Lower lobe of right lung (tissue), 2 donors: ENCODE results near the gene NCKAP5. TPM values are rescaled to one million over a fixed set of nuclear protein-coding genes. Genes with fewer than 3 reads are reported as not detected.

Experiments used
- ATAC-seq, 2 donors: fragments of 200-7000 bp; cut with Tn5 transposase; one replicate each; pipeline ENCODE4 v1.9.1; 2020 to 2022; ENCODE audit warnings: mild to moderate bottlenecking in 2 of 2, moderate library complexity in 2 of 2
- DNase-seq: peaks from one replicate; pipeline ENCODE4 v3.0.0-alpha.2; 2020
- H3K27ac ChIP-seq: fragments of 200-600 bp; one replicate; pipeline ENCODE4 v1.8.0; 2022
- H3K27me3 ChIP-seq: fragments of 200-600 bp; one replicate; pipeline ENCODE4 v1.8.0; 2022; ENCODE audit warnings: low read depth
- H3K36me3 ChIP-seq: fragments of 200-600 bp; one replicate; pipeline ENCODE4 v1.8.0; 2022; ENCODE audit warnings: mild to moderate bottlenecking
- H3K4me1 ChIP-seq: fragments of 200-600 bp; one replicate; pipeline ENCODE4 v1.8.0; 2022
- H3K4me3 ChIP-seq: fragments of 200-600 bp; one replicate; pipeline ENCODE4 v1.8.0; 2022; ENCODE audit warnings: mild to moderate bottlenecking
- H3K9me3 ChIP-seq: fragments of 200-600 bp; one replicate; pipeline ENCODE4 v1.8.0; 2022
- intact Hi-C: fragments of 100-400 bp; cut with DNase I; formaldehyde crosslinking; loops from one replicate; pipeline ENCODE4 v1.11.0; 2022
- total RNA-seq: library from RNA; stranded (reverse); fragmentation: NEBNext Ultra II Directional; extraction: Animal tissue kit (Norgen Biotek cat#: 25700); gene quantifications from one replicate; pipeline ENCODE4 v1.2.1, GENCODE V29; 2021
- TF ChIP-seq, protein P1 (sequence below): fragments of 200-600 bp; IDR thresholded peaks from one replicate; pipeline ENCODE4 v1.8.0; 2022; ENCODE audit warnings: antibody characterized with exemption, mild to moderate bottlenecking
- donor health status: DM: no; HTN: yes; CAD: no; lungs with severe emphysema.

The NCKAP5 gene
- total RNA-seq, 1 donor from 2014 or later: 34.6 TPM

DNA sequence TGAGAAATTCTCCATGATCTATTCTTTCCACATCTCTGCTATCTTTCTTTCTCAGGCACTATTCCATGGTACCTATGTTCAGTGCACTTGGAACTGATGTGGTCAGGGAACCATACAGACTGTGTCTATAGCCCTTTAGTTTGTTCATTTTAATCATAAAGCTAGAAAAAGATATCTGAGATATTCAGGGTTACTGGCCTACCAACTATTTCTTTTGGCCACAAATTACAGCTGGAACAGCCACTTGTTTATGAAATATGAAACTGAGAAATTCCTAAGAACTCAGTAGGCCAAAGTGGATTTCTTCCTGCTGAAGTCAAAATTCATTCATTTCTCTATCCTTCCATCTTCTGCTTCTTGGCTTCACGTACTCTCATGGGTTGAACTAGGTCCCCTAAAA lies 875.4 kb downstream of the NCKAP5 start:
- H3K9me3 ChIP-seq: no peaks in the 10 kb centered on the region
- ATAC-seq: no peak
- no peak for DNase-seq
- TF ChIP-seq, protein P1, sequence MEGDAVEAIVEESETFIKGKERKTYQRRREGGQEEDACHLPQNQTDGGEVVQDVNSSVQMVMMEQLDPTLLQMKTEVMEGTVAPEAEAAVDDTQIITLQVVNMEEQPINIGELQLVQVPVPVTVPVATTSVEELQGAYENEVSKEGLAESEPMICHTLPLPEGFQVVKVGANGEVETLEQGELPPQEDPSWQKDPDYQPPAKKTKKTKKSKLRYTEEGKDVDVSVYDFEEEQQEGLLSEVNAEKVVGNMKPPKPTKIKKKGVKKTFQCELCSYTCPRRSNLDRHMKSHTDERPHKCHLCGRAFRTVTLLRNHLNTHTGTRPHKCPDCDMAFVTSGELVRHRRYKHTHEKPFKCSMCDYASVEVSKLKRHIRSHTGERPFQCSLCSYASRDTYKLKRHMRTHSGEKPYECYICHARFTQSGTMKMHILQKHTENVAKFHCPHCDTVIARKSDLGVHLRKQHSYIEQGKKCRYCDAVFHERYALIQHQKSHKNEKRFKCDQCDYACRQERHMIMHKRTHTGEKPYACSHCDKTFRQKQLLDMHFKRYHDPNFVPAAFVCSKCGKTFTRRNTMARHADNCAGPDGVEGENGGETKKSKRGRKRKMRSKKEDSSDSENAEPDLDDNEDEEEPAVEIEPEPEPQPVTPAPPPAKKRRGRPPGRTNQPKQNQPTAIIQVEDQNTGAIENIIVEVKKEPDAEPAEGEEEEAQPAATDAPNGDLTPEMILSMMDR: no peak
- intact Hi-C loops: no loop called here
- no peaks in the 10 kb centered on the region for H3K36me3 ChIP-seq
- H3K27ac ChIP-seq: no peak overlapping the region
- no peaks in the 10 kb centered on the region for H3K27me3 ChIP-seq
- no peak overlapping the region for H3K4me3 ChIP-seq
- H3K4me1 ChIP-seq: no peaks in the 10 kb centered on the region

DNA sequence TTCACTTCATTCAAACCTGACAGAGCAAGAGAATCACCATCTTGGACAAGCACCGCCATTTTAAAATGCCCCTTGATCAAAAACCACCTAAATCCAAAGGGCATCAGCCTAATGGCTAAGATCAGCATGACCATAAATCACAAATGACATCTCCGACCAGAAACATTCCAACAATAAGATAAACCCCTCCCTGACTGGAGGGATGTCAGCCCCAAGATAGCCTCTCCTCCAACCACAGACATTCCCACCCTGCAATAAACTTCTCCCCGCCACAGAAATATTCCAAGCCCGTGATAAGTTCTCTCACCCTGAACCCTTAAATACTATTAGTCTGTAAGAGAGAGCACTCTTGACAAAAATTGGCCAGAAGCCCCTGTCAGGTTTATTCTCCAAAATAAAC lies 876.7 kb downstream of the NCKAP5 start:
- DNase-seq (no peak), ATAC-seq (no peak)
- TF ChIP-seq, protein P1: no peak
- no peaks in the 10 kb centered on the region for H3K36me3 ChIP-seq
- no peaks in the 10 kb centered on the region for H3K4me1 ChIP-seq
- no peaks in the 10 kb centered on the region for H3K27me3 ChIP-seq
- intact Hi-C loops: no loop called here
- H3K9me3 ChIP-seq: no peaks in the 10 kb centered on the region
- no peak overlapping the region for H3K27ac ChIP-seq
- H3K4me3 ChIP-seq: no peak overlapping the region

DNA sequence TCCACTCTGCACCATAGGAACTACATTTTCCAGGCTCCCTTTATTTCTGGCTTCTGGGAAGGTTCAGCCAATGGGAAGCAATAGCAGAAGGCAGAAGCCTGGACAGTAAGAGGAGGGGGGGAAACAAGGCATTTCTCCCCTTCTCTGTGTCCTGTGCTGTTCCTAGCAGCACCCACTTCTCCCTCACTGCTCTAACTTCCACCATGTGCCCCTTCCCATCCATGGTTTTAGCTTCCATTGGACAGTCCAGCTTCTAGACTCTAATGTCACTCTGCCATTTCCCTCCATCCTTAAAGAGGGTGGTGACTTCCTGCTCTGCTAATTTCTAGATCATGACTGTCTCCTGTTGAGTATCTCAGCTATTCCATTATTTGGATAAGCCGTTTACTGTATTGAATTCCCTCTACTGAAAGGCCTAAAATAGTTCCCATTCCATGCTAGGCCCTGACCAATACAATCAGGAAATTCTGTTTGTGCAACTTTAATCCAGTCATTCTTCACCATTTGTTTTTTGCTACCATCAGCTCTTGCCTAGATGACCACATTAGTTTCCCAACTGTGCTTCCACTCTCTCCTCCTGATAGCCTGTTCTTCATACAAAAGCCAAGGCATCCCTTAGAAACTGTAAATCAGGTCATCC lies 877.5 kb downstream of the NCKAP5 start:
- intact Hi-C loops: no loop called here
- no peak overlapping the region for H3K4me3 ChIP-seq
- no peak overlapping the region for H3K27ac ChIP-seq
- H3K36me3 ChIP-seq: no peaks in the 10 kb centered on the region
- no peaks in the 10 kb centered on the region for H3K4me1 ChIP-seq
- ATAC-seq: no peak
- no peak for DNase-seq
- TF ChIP-seq, protein P1: no peak
- no peaks in the 10 kb centered on the region for H3K27me3 ChIP-seq
- no peaks in the 10 kb centered on the region for H3K9me3 ChIP-seq

DNA sequence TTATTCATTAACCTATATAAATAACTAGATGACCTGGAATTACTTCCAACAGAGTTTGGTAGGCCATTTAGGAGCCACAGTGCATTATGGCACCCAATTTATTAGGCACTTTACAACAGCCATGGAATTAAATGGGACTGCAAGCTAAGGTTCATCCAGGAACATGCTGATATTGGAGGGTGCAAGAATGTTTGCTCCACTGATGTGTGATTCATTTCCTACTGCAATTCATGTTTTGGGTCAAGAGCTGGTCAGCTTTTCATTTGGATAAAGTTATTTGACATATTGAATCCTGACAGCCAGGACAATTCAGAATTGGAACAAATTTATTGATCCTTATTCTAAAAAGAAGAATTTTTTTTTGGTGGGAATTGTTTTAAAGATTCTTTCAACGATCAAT lies 886.5 kb downstream of the NCKAP5 start:
- ATAC-seq (no peak), DNase-seq (no peak)

DNA sequence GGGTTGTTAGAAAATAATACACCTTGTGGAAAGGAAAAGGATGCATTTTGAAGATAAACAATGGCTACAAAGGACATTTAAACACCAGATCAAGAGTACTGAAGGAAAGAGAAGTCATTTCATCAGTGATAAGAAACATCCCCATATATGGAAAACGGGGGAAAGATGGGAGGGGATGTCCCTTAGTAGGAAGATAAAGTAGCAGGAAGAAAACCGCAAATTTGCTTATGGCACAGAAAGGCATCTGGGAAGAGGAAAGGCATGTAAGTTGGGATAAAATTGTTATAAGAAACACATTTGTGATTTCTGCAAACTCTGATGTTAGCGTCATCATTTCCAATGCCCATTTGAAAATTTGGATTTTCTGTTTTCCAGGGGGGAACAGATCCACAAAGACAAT lies 887.7 kb downstream of the NCKAP5 start:
- no peaks in the 10 kb centered on the region for H3K27me3 ChIP-seq
- no peak overlapping the region for H3K4me3 ChIP-seq
- DNase-seq (no peak), ATAC-seq (no peak)
- no peaks in the 10 kb centered on the region for H3K4me1 ChIP-seq
- H3K36me3 ChIP-seq: no peaks in the 10 kb centered on the region
- intact Hi-C loops: no loop called here
- H3K27ac ChIP-seq: no peak overlapping the region
- H3K9me3 ChIP-seq: no peaks in the 10 kb centered on the region
- TF ChIP-seq, protein P1: no peak

More for the DNA sequence above, 886.5 kb downstream of the NCKAP5 start:
- Histone ChIP-seq H3K27me3 (no peaks in the 10 kb centered on the region), H3K27ac (no peak overlapping the region), H3K4me3 (no peak overlapping the region), H3K4me1 (no peaks in the 10 kb centered on the region), H3K9me3 (no peaks in the 10 kb centered on the region), H3K36me3 (no peaks in the 10 kb centered on the region)
- intact Hi-C loops: no loop called here
- TF ChIP-seq, protein P1: no peak
